Gastroesophageal sphincter (tissue), 4 donors: ENCODE measurements around the gene AGPAT4. TPM values are rescaled to one million over a fixed set of nuclear protein-coding genes. Genes with fewer than 3 reads are reported as not detected.

Experiments
- ATAC-seq: fragments of 150-250 bp; one replicate; pipeline ENCODE4 v1.9.1; 2016; ENCODE audit warnings: mild to moderate bottlenecking, moderate library complexity
- H3K27ac ChIP-seq, 4 donors: fragments of 200-600 bp; sonication (generic) in 3 of 4; 1 replicate in 3 of 4; 2 replicates in 1 of 4; pipeline ENCODE4 v1.5.1; 2016 to 2019
- H3K27me3 ChIP-seq: fragments of 200-600 bp; sonication (generic); one replicate; pipeline ENCODE4 v1.5.1; 2019
- H3K36me3 ChIP-seq, 2 donors: fragments of 200-600 bp; sonication (generic); one replicate each; pipeline ENCODE4 v1.5.1; 2019; ENCODE audit warnings: control low read depth in 1 of 2
- H3K4me1 ChIP-seq, 3 donors: fragments of 200-600 bp; sonication (generic); 1 replicate in 2 of 3; 2 replicates in 1 of 3; pipeline ENCODE4 v1.5.1; 2016 to 2019; ENCODE audit warnings: control low read depth in 2 of 3
- H3K4me3 ChIP-seq, 2 donors: fragments of 200-600 bp; sonication (generic); one replicate each; pipeline ENCODE4 v1.5.1; 2019; ENCODE audit warnings: mild to moderate bottlenecking in 1 of 2, moderate library complexity in 1 of 2
- H3K9me3 ChIP-seq, 3 donors: fragments of 200-600 bp; sonication (generic); one replicate each; pipeline ENCODE4 v1.5.1; 2017 to 2019; ENCODE audit warnings: control low read depth in 2 of 3
- CTCF ChIP-seq, 4 experiments: fragments of 200-600 bp in 2 of 4; fragments of 450-650 bp in 2 of 4; sonication (generic) in 1 of 4; IDR thresholded peaks; one replicate each; pipeline ENCODE4 v1.5.1; 2017 to 2019; ENCODE audit warnings: antibody characterized with exemption in 4 of 4, mild to moderate bottlenecking in 2 of 4, moderate library complexity in 2 of 4
- EP300 ChIP-seq: sonication (generic); formaldehyde crosslinking; IDR thresholded peaks from one replicate; pipeline ENCODE4 v1.6.1; 2017; ENCODE audit warnings: antibody characterized with exemption, mild to moderate bottlenecking
- POLR2A ChIP-seq, 2 donors: fragments of 450-650 bp; IDR thresholded peaks; one replicate each; pipeline ENCODE4 v1.6.1; 2017; ENCODE audit warnings: antibody characterized with exemption in 2 of 2, mild to moderate bottlenecking in 2 of 2, moderate library complexity in 1 of 2
- POLR2AphosphoS5 ChIP-seq: sonication (generic); formaldehyde crosslinking; IDR thresholded peaks from one replicate; pipeline ENCODE4 v1.6.1; 2017; ENCODE audit warnings: antibody characterized with exemption
- WGBS, 2 donors: methylation state at CpG; one replicate each; pipeline ENCODE4 v1.1.5; 2018; ENCODE audit warnings: low coverage in 1 of 2; 5-methylcytosine and 5-hydroxymethylcytosine counted together
- total RNA-seq, 4 donors: library from RNA; depleted of rRNA; stranded (reverse); fragments of >200 nt; gene quantifications; one replicate each; pipeline ENCODE4 v1.1.0, GENCODE V29; 2016

Gene AGPAT4
- total RNA-seq, 4 donors from 2014 or later, result 7.2 to 10.8 (median 9.1) TPM

GRCh38 chr6:161230339-161230738 lies 43.5 kb downstream of the AGPAT4 start:
- Histone ChIP-seq H3K27me3 (no peaks in the 10 kb centered on the region), H3K9me3 (no peaks in the 10 kb centered on the region), H3K4me1 (peaks cover 0 to 61% (median 20%) of the 10 kb centered on the region in 3 donors), H3K36me3 (no peaks in the 10 kb centered on the region), H3K27ac (no peak overlapping the region), H3K4me3 (no peak overlapping the region)
- no peak for ATAC-seq
- WGBS, 2 donors, result 90 to 100% methylated on average over 1 to 2 of the region's 2 CpGs
- no peak for TF ChIP-seq EP300
- TF ChIP-seq POLR2A (IDR thresholded peaks at IDR 0.05), result no peak
- TF ChIP-seq POLR2AphosphoS5, result no peak
- TF ChIP-seq CTCF (IDR thresholded peaks at IDR 0.05), result no peak

GRCh38 chr6:161228921-161229591 lies 44.8 kb downstream of the AGPAT4 start:
- peaks cover 0 to 48% (median 20%) of the 10 kb centered on the region in 3 donors for H3K4me1 ChIP-seq
- peak overlapping the region; percentile 41 to 78 (median 58) for H3K27ac ChIP-seq
- peak overlapping the region in 1 of 2 donors; percentile 29 for H3K4me3 ChIP-seq
- peak; percentile 83 for ATAC-seq
- H3K9me3 ChIP-seq, result no peaks in the 10 kb centered on the region
- 19 to 23% methylated on average over 7 of the region's 7 CpGs for WGBS, 2 donors
- no peaks in the 10 kb centered on the region for H3K36me3 ChIP-seq
- TF ChIP-seq EP300 (no peak), POLR2AphosphoS5 (peak; percentile 33)
- no peaks in the 10 kb centered on the region for H3K27me3 ChIP-seq

GRCh38 chr6:161228096-161228495 lies 45.8 kb downstream of the AGPAT4 start:
- ATAC-seq, result peak; percentile 62
- no peaks in the 10 kb centered on the region for H3K27me3 ChIP-seq
- peaks cover 0 to 43% (median 20%) of the 10 kb centered on the region in 3 donors for H3K4me1 ChIP-seq
- TF ChIP-seq EP300 (no peak), POLR2AphosphoS5 (no peak), CTCF (IDR thresholded peaks at IDR 0.05) (no peak), POLR2A (IDR thresholded peaks at IDR 0.05) (no peak)
- H3K36me3 ChIP-seq, result no peaks in the 10 kb centered on the region
- H3K27ac ChIP-seq, result peak overlapping the region in 3 of 4 donors; percentile 34 to 78 (median 61)
- no peaks in the 10 kb centered on the region for H3K9me3 ChIP-seq
- no peak overlapping the region for H3K4me3 ChIP-seq
- WGBS, 2 donors, result 45 to 66% methylated on average over 4 of the region's 6 CpGs

GRCh38 chr6:161227004-161227960 lies 46.6 kb downstream of the AGPAT4 start:
- Histone ChIP-seq H3K27me3 (no peaks in the 10 kb centered on the region), H3K36me3 (no peaks in the 10 kb centered on the region), H3K4me1 (peaks cover 0 to 43% (median 20%) of the 10 kb centered on the region in 3 donors), H3K4me3 (no peak overlapping the region), H3K9me3 (no peaks in the 10 kb centered on the region), H3K27ac (peak overlapping the region in 3 of 4 donors; percentile 1 to 78 (median 61))
- 73 to 88% methylated on average over 7 to 13 of the region's 15 CpGs for WGBS, 2 donors
- TF ChIP-seq POLR2AphosphoS5, result no peak
- no peak for TF ChIP-seq CTCF (IDR thresholded peaks at IDR 0.05)
- no peak for TF ChIP-seq POLR2A (IDR thresholded peaks at IDR 0.05)
- no peak for TF ChIP-seq EP300
- ATAC-seq, result no peak
